ENCODE data around the gene ECPAS.

ECPAS gene

DNA sequence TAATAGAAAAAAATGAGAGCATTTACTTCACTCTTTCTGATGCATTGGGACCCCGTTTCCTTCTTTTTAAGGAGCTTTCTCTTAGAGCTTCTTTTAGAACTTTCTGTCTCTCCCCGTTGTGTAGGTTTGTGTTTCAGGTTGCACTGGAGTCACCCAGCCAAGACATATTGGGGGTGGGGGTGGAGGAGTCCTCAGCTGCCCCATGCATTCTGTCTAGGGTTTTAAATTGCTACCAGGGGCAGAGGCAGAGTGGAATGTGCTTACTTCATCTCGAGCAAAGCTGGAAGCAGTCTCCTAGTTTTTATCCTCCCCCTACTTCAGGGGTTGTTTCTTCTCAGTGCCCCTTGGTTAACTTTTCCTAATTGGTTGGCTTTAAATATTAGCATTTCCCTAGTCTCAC is 163.6 kb downstream of the ECPAS start:
- H3K36me3 ChIP-seq (ENCODE audit: control insufficient read depth, insufficient read depth, low read length, severe bottlenecking) = no peaks in the 10 kb centered on the region
- peaks cover 20% of the 10 kb centered on the region for H3K4me1 ChIP-seq (ENCODE audit: control insufficient read depth, insufficient read depth, low read length)
- no peak overlapping the region for H3K9ac ChIP-seq (ENCODE audit: low read length)
- H3K27me3 ChIP-seq (replicated peaks; ENCODE audit: control insufficient read depth, insufficient read depth, low read length) = no peaks in the 10 kb centered on the region
- H3K9me3 ChIP-seq (ENCODE audit: control insufficient read depth, low read length) = no peaks in the 10 kb centered on the region
- no peak overlapping the region for H3K4me3 ChIP-seq (ENCODE audit: low read length)
- DNase-seq (ENCODE audit: low read depth) = no peak

DNA sequence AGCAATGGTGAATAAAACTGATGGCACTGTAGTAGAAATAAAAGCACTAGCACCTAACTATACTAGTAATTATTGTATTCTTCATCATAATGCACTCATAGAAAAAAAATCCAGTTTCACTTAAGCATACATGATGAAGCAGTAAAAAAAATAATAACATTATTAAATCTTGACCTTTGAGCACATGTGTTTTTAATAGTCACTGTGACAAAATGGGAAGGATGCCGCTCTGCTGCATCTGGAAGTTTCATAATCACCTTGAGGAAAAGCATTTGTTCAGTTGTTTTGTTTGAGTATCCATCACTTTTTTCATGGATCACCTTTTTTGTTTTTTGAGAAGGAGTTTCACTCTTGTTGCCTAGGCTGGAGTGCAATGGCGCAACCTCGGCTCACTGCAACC is 167.4 kb downstream of the ECPAS start:
- H3K27me3 ChIP-seq (replicated peaks; ENCODE audit: control insufficient read depth, insufficient read depth, low read length) = no peaks in the 10 kb centered on the region
- no peaks in the 10 kb centered on the region for H3K36me3 ChIP-seq (ENCODE audit: control insufficient read depth, insufficient read depth, low read length, severe bottlenecking)
- H3K9me3 ChIP-seq (ENCODE audit: control insufficient read depth, low read length) = peaks cover 5% of the 10 kb centered on the region
- no peak overlapping the region for H3K4me3 ChIP-seq (ENCODE audit: low read length)
- peaks cover 22% of the 10 kb centered on the region for H3K4me1 ChIP-seq (ENCODE audit: control insufficient read depth, insufficient read depth, low read length)
- peak; percentile 39 for DNase-seq (ENCODE audit: low read depth)
- H3K9ac ChIP-seq (ENCODE audit: low read length) = peak overlapping the region; percentile 76

Data from adipocyte (in vitro differentiated cells).